Stimulated activated CD4-positive, alpha-beta T cell treated with anti-CD3 and anti-CD28 coated beads, Interleukin-15, amount 100 ng/mL, for 48 hours (primary cell): ENCODE measurements around the gene METRN.
"Not testable (repeated sequence)": the region's sequence is repeated elsewhere in the genome, so short reads cannot be mapped to it uniquely, and the experiment has no call there.

Experiments
- DNase-seq, 2 donors: peaks; one replicate each; pipeline ENCODE4 v3.0.0-alpha.2; 2020; ENCODE audit warnings: low read depth in 2 of 2

METRN gene

DNA sequence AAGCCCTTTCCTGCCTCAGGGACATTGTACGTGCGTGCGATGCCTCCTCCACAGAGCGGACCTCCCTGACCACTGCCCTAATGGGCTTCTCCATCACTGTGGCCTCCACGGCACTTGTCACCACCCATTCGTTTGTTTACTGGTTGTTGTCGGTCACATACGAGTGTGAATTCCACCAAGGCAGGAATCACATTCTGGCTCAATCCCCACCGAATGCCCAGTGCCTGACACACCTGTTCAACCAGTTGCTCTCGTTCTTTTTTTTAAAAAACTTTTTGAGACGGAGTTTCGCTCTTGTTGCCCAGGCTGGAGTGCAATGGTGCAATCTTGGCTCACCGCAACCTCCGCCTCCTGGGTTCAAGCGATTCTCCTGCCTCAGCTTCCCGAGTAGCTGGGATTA, 23.7 kb upstream of the METRN start:
- not testable (repeated sequence) for DNase-seq

- DNase-seq = no peak
Measured at GRCh38 chr16:692356-693108, 22.4 kb upstream of the METRN start.

- no peak for DNase-seq
Measured at GRCh38 chr16:693364-693763, 21.6 kb upstream of the METRN start.

- DNase-seq = no peak
Measured at GRCh38 chr16:693766-694165, 21.2 kb upstream of the METRN start.

DNA sequence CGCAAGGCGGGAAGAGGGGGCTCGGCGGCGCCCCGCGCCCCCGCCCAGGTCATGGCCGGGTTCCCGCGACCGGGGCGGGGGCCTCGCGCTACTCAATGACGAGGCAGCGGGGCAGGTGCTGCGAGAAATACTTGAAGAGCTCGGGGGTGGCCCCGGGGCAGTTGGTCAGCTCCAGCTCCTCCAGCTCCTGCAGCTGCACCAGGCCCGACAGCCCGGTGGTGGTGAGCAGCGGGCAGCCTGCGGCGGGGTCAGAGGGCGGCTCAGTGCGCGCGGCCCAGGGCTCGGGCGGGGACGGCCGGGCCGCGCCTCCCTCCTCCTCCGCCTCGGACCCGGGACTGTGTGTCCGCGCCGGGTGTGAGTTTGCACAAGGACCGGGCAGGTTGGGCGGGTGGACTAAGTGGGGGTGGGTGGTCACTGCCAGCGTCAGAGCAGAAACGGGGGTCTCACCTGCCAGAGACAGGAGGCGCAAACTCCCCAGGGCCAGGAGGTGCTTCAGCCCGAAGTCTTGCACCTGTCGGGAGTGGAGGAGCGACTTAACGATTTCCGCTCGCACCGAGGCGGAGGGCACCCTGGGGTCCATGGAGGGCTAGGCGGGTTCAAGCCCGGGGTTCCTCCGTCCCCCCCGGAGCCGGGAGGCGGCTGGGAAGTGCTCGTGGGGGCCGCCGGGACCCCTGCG, 20.6 kb upstream of the METRN start:
- no peak for DNase-seq

DNA sequence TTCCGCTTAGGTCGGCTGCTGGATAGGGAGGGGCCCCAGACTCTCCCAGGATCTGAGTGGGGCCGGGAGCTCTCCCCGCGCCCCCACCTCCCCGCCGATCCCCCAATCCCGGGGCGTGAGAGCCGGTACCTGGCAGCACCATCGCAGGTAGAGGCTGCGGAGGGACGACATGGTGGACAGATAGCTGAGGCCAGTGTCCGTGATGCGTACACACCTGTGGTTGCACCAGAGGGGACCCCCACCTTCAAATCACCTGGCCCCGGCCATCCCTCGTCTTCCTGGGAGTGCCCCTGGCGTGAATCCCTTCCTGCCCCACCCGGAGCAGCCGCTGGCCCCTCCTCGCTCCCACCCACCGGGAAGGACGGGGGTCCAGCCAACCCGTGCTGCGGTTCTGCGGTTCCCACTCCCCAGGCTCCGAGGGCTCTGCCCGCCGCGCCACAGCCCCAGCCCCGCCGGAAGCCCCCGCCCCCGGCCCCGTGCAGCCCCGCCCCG, 20.0 kb upstream of the METRN start:
- no peak for DNase-seq

DNA sequence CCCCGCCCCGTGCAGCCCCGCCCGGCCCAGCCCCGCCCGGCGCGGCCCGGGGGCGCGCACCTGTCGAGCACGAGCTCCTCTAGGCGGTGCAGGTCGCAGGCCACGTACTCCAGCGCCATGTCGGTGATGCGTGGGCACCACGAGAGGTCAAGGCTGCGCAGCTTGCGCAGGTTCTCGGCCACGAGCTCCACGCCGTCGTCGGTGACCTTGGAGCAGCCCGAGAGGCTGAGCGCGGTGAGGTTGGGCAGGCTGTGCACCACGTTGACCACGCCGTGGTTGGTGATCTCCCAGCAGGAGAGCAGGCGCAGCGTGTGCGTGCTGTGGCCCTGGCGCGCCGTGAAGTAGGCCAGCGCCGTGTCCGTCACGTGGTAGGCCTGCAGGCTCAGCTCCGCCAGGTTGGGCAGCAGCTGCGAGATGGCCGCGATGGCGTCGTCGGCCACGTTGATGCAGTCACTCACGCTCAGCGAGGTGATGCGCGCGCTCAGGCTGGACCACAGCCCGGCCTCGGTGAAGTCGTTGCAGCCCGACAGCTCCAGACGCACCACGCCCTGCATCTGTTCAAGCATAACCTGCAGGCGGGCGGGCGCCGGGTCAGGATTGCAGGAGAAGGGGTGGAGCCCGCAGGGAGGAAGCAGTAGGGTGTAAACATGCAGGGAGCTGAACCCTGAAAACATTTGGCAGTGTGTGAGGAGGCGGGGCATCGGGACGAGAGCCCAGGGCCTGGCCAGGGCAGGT, 19.4 kb upstream of the METRN start:
- peak in 1 of 2 donors; percentile 73 for DNase-seq

DNA sequence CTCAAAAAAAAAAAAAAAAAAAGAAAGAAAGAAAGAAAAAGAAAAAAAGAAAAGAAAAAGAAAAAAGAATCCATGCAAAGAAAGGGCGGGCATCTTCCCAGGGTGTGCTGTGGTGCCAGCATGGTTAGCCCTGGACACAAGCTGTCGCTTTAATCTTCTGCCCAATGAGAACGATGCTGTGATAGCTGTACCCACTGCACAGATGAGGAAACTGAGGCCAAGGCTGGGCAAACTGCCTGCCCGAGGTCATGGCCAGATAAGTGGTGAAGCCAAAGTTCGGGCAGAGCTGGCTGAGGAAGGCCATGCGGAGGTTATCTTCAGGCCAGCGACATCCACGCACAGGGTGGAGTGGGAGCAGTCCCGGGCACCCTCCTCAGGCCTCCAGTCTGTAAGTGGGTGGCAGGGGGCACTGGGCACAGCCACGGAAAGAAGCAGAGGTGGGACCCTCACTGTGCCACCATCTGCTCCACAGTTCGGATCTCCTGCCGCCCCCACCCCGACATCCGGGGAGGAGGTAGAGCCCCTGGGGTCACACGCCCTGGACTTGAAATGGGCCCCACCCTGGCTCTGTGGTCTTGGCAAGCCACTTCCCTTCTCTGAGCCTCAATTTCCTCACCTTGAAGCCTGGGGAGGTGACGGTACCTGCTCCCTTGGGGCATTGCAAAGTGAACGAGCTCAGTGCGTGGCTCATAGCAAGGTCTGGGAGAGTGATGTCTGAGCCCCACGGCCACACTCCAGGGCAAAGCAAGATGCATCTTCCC, 15.8 kb upstream of the METRN start:
- no peak for DNase-seq

DNA sequence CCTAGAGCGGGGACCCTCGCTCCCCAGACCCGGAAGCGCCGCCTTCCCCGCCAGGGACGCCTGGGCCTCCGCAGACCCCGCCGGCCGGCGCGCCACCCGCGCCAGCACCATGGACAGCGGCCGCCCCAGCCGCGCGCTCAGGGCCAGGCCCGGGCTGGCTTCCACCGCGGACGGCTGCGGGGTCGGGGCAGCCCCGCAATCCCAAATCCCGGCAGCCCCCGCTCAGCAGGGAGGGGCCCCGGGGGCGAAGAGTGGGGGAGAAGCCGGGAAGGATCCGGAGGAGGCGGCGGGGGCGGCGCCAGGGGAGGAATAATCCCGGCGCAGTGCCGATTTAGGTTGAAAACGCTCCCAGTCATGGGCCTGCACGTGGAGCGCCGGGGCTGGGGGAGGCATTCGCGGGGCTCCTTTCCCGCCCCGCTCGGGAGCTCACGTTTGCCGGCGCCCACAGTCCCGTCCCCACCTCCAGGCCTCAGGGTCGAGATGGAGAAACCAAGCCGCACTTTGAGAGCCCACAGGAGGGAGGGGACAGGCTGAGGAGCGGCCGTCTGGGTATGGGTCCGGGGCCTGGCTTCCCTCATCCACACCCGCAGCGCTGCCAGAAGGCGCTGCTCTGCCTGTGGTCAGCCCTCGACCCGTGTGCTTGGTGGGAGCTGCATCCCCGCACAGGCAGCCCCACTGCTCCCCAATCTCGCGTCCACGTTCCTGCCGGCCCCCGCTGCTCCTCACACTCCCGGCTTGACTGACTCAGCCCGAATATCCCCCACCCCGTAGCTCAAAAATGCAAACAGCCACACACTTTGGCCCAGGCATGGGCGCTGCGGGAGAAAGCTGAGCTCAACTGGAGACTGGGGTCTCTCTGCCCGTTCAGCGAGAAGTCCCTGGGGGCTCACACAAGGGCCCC, 14.0 kb upstream of the METRN start:
- DNase-seq = no peak

- no peak for DNase-seq
Measured at GRCh38 chr16:702341-702740, 12.6 kb upstream of the METRN start.

- no peak for DNase-seq
Measured at GRCh38 chr16:703406-703805, 11.5 kb upstream of the METRN start.

DNA sequence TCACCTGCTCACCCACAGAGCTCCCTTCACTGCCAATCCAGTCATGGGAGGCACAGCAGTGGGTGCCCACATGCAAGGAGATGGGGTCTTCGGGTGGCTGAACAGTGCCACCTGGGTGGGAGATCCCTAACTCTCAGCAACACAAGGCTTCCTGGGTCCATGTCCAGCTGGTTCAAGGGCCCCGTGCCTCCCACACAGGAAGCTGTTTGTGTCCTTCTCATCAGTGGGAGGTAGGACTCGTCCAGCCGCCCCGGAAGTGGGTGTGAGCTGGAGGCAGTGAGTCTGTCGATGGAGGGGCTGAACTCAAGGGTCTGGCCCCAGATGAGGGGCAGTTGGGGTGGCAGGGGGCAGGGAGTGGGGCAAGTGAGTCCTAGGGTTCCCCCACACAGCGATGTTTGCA, 10.9 kb upstream of the METRN start:
- DNase-seq = no peak

DNA sequence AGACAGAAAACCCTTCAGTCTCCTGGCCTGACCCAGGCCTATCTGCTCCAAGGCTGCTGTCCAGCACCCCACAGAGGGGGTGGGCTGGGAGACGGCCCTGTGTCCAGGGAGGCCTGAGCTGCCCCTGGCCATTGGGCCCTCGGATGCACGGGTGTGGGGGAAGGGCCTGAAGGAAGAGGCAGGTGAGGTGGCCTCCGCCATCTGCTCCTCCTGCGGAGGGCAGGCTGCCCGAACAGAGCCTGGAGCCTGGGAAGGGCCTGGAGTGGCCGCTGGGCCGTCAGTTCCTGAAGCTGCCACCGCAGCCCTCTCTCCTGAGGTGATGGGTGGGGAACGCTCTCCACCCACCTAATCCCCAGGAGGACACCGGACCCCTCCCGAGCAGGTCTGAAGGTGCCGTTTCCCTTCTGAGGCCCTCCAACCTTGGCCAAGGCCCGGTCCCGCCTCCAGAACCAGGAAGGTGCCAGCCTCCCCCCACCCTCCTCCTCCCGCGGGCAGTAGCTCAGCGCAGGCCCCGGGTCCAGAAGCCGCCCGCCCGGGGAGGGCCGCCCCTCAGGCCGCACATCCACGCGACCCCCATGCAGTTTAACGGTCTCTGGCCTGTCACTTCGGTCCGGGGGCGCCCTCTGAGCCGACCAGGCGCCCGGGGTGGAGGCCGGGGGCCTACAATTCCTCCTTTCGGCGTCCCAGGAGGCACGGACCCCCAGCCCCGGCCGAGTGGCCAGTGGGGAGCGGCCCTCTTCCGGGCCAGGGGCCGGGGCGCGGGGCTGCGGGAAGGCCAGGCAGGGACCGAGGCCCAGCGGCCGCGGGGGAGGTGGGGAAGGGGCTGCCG, 10.2 kb upstream of the METRN start:
- DNase-seq = no peak

DNA sequence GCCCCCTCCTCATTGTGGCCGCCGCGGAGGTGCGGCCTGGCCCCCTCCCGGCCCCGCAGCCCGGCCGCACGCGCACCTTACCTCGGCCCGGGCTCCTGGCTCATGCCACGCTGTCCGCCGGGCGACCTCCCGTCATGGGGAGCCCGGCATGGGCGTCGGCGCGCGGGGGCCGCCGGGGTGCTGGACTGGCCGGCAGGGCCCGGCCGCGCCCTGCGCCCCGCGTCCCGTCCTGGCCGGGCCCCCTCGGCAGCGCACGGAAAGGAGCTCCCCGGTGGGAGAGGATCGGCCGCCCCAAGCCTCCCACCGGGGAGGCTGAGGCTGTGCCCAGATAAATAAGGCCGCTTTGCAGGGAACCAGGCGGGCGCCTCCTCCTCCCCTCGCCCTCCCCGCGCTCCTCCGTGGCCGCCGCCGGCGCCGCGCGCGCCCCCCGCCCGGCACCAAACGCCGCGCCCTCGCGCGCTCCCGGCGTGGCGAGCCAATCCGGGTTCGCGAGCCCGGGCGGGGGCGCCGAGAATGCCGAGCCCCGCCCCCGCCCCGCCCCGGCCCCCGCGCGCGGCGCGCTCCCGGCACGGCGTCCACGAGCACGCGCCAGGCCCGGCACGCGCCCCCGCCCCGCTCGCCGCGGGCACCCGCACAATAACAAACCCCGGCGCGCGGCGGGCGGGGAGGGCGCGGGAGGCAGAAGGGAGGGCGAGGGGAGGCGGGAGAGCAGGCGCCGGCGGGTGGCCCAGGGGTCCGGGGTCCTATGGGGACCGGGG, 9.3 kb upstream of the METRN start, which contains the start of gene FBXL16:
TSS of gene FBXL16 (minus strand) at position 371 of the 758 bp plus-strand sequence. CDS start 8,396 bp downstream, outside the sequence.
- DNase-seq = no peak

DNA sequence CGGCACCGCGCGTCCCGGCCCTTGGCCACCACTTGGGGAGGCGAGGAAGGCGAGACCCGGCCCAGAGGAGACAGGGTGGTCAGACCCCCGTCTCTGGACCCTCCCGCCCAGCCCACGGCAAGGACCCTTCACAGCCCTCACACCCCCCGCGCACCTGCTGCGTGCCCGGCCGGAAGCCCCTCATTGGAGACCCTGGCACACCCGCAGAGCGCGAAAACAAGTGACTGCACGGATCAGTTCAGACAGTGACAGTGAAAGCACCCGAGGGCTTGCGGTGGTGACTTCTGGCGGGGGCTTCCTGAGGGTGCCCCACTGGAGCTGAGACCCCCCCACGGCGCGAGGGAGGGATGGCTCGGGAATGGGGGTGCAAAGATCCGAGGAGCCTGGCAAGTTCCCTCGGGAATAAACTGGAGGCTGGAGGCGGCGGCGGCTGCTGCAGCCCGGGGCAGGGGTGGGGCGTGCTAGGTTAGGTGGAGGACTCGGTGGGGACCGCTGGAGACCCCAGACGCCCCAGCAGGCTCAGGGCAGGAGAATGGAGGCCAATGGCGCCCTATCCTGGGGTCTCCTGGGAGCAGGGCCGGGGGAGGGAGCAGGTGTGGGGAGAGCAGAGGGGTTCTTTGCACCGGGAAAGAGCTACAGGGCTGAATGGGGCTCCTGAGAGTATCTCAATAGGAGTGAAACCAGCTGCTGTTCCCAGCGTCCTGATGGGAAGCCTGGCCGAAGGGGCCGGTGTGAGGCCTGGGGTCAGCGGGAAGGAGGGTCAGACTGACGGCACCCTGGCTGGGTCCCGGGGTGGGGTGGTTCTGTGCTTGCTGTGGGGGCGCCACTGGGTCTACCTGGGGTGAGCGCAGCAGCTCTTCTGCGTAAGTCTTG, 8.5 kb upstream of the METRN start:
- no peak for DNase-seq

- DNase-seq = no peak
Measured at GRCh38 chr16:707062-707538, 7.8 kb upstream of the METRN start.

- DNase-seq = no peak
Measured at GRCh38 chr16:708019-708418, 6.9 kb upstream of the METRN start.

DNA sequence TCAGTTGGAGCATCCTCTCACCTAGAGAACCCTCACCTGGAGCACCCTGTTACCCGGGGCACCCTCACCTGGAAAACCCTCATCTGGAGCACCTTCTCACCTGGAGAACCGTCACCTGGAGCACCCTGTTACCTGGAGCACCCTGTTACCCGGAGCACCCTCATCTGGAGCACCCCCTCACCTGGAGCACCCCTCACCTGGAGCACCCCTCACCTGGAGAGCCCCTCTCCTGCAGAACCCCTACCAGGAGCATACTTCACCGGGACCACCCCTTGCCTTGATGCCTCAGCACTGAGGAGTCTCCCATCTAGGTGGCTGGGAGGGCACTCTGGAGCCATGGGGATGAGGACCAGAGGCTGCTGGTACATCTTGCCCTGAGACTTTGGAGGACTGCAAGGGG, 6.0 kb upstream of the METRN start:
- no peak for DNase-seq
